PC-9 (cell line): ENCODE measurements around the gene ZCCHC2.

Experiments
- CTCF ChIP-seq: fragments of 200-600 bp; sonication (generic); conservative IDR thresholded peaks from 2 replicates; pipeline ENCODE4 v1.6.1; 2017; ENCODE audit warnings: mixed run types, antibody characterized with exemption, mild to moderate bottlenecking, moderate library complexity
- EZH2 ChIP-seq: fragments of 200-600 bp; sonication (generic); IDR thresholded peaks from 2 replicates; pipeline ENCODE4 v1.8.0; 2017; ENCODE audit warnings: antibody characterized with exemption, low read depth

- TF ChIP-seq CTCF = no peak; the same call in 1 of the 2 replicates
- TF ChIP-seq EZH2 = no peak
These were observed 14.4 kb downstream of the ZCCHC2 start for GRCh38 chr18:62537042-62537894.
